Neural progenitor cell (in vitro differentiated cells): ENCODE results near the gene SIL1. TPM values are rescaled to one million over a fixed set of nuclear protein-coding genes. Genes with fewer than 3 reads are reported as not detected.

Experiments
- DNase-seq: peaks from one replicate; pipeline ENCODE4 v3.0.0-alpha.2; 2016; ENCODE audit warnings: low spot score
- H2AFZ ChIP-seq: fragments of 200-600 bp; sonication (generic); replicated peaks from 2 replicates; pipeline ENCODE4 v1.6.1; 2016; ENCODE audit warnings: antibody characterized with exemption
- H3F3A ChIP-seq: fragments of 200-600 bp; sonication (generic); 2 replicates; pipeline ENCODE4 v1.6.1; 2016; ENCODE audit warnings: antibody characterized with exemption, low read depth
- H3K27ac ChIP-seq: fragments of 200-600 bp; sonication (generic); 2 replicates; pipeline ENCODE4 v1.5.1; 2016; ENCODE audit warnings: mild to moderate bottlenecking
- H3K27me3 ChIP-seq: fragments of 200-600 bp; sonication (generic); 2 replicates; pipeline ENCODE4 v1.6.1; 2016; ENCODE audit warnings: mild to moderate bottlenecking, moderate library complexity
- H3K36me3 ChIP-seq: fragments of 200-600 bp; sonication (generic); 2 replicates; pipeline ENCODE4 v1.5.1; 2016
- H3K4me1 ChIP-seq: fragments of 200-600 bp; sonication (generic); 2 replicates; pipeline ENCODE4 v1.6.1; 2016; ENCODE audit warnings: mixed run types
- H3K4me2 ChIP-seq: fragments of 200-600 bp; sonication (generic); 2 replicates; pipeline ENCODE4 v1.6.1; 2016
- H3K4me3 ChIP-seq: fragments of 200-600 bp; sonication (generic); 2 replicates; pipeline ENCODE4 v1.5.1; 2016
- H3K79me2 ChIP-seq: fragments of 200-600 bp; sonication (generic); 2 replicates; pipeline ENCODE4 v1.6.1; 2016; ENCODE audit warnings: low read depth
- H3K9ac ChIP-seq: fragments of 200-600 bp; sonication (generic); 2 replicates; pipeline ENCODE4 v1.6.1; 2016
- H3K9me3 ChIP-seq: fragments of 200-600 bp; sonication (generic); 2 replicates; pipeline ENCODE4 v1.5.1; 2016; ENCODE audit warnings: low read depth
- H4K20me1 ChIP-seq: fragments of 200-600 bp; sonication (generic); 2 replicates; pipeline ENCODE4 v1.6.1; 2016; ENCODE audit warnings: low read depth
- H3K27ac Mint-ChIP-seq: 3 replicates; pipeline ENCODE4 v1.8.0; 2021; ENCODE audit warnings: mixed read lengths
- H3K27me3 Mint-ChIP-seq: 2 replicates; pipeline ENCODE4 v1.8.0; 2022; ENCODE audit warnings: low read depth, mild to moderate bottlenecking, inconsistent platforms, moderate library complexity, mixed read lengths; ENCODE audit not compliant: insufficient read depth
- H3K36me3 Mint-ChIP-seq: 3 replicates; pipeline ENCODE4 v1.8.0; 2021; ENCODE audit warnings: mixed read lengths
- H3K4me1 Mint-ChIP-seq: 3 replicates; pipeline ENCODE4 v1.8.0; 2021; ENCODE audit warnings: mixed read lengths
- H3K4me3 Mint-ChIP-seq: 3 replicates; pipeline ENCODE4 v1.8.0; 2021; ENCODE audit warnings: mild to moderate bottlenecking, moderate library complexity, mixed read lengths
- H3K9me3 Mint-ChIP-seq: 3 replicates; pipeline ENCODE4 v1.8.0; 2020; ENCODE audit warnings: mixed read lengths
- CTCF ChIP-seq: fragments of 200-600 bp; sonication (generic); IDR thresholded peaks from 2 replicates; pipeline ENCODE4 v1.5.1; 2017; ENCODE audit warnings: antibody characterized with exemption, mild to moderate bottlenecking
- EZH2 ChIP-seq: fragments of 200-600 bp; sonication (generic); IDR thresholded peaks from 2 replicates; pipeline ENCODE4 v1.6.1; 2017; ENCODE audit warnings: antibody characterized with exemption, mild to moderate bottlenecking, moderate library complexity
- EZH2phosphoT487 ChIP-seq: fragments of 200-600 bp; sonication (generic); IDR thresholded peaks from 2 replicates; pipeline ENCODE4 v1.6.1; 2017; ENCODE audit warnings: antibody characterized with exemption
- total RNA-seq: library from RNA; depleted of rRNA; stranded (reverse); fragments of >200 nt; gene quantifications from 2 replicates; pipeline ENCODE4 v1.2.3, GENCODE V29; 2015; ENCODE audit warnings: low replicate concordance

Gene SIL1
- total RNA-seq, 1 donor from 2014 or later = 5.5 TPM

- no peak overlapping the region for H3K27ac ChIP-seq
- no peaks in the 10 kb centered on the region for H3K27me3 ChIP-seq
- H3K4me3 ChIP-seq = no peak overlapping the region
- H3K36me3 Mint-ChIP-seq = no peaks in the 10 kb centered on the region
- no peak for DNase-seq
- H3K27me3 Mint-ChIP-seq = peaks cover 13% of the 10 kb centered on the region
- peaks cover 17% of the 10 kb centered on the region for H4K20me1 ChIP-seq
- H3K4me3 Mint-ChIP-seq = no peak overlapping the region
- H3K9me3 Mint-ChIP-seq = no peaks in the 10 kb centered on the region
- peaks cover 46% of the 10 kb centered on the region for H3K4me1 ChIP-seq
- H3F3A ChIP-seq = peaks cover 3% of the 10 kb centered on the region
- H3K27ac Mint-ChIP-seq = peak overlapping the region; percentile 60
- peaks cover 64% of the 10 kb centered on the region for H3K4me1 Mint-ChIP-seq
- peak overlapping the region; percentile 27 for H3K4me2 ChIP-seq
- no peaks in the 10 kb centered on the region for H3K36me3 ChIP-seq
- H3K9me3 ChIP-seq = no peaks in the 10 kb centered on the region
- no peak overlapping the region for H3K9ac ChIP-seq
- TF ChIP-seq EZH2 (no peak), EZH2phosphoT487 (no peak), CTCF (no peak)
- H3K79me2 ChIP-seq = no peaks in the 10 kb centered on the region
- H2AFZ ChIP-seq = no peak overlapping the region
These were observed 244.5 kb downstream of the SIL1 start for GRCh38 chr5:138953387-138954256.

GRCh38 chr5:138952962-138953361 lies 245.2 kb downstream of the SIL1 start:
- Histone ChIP-seq H3K27ac (no peak overlapping the region), H2AFZ (no peak overlapping the region), H3K4me1 (peaks cover 51% of the 10 kb centered on the region), H3F3A (peaks cover 3% of the 10 kb centered on the region), H3K36me3 (no peaks in the 10 kb centered on the region), H4K20me1 (peaks cover 17% of the 10 kb centered on the region), H3K27me3 (no peaks in the 10 kb centered on the region), H3K79me2 (no peaks in the 10 kb centered on the region), H3K4me3 (no peak overlapping the region), H3K9me3 (no peaks in the 10 kb centered on the region), H3K9ac (no peak overlapping the region), H3K4me2 (peak overlapping the region; percentile 27)
- Mint-ChIP-seq H3K4me1 (peaks cover 70% of the 10 kb centered on the region), H3K36me3 (no peaks in the 10 kb centered on the region), H3K4me3 (no peak overlapping the region), H3K27me3 (peaks cover 13% of the 10 kb centered on the region), H3K9me3 (no peaks in the 10 kb centered on the region), H3K27ac (no peak overlapping the region)
- no peak for DNase-seq
- TF ChIP-seq EZH2phosphoT487 (no peak), CTCF (no peak), EZH2 (no peak)

GRCh38 chr5:138951986-138952735 lies 246.0 kb downstream of the SIL1 start:
- no peak overlapping the region for H3K4me3 ChIP-seq
- H3K27me3 ChIP-seq = no peaks in the 10 kb centered on the region
- no peaks in the 10 kb centered on the region for H3K36me3 ChIP-seq
- H3K4me2 ChIP-seq = peak overlapping the region; percentile 27
- no peaks in the 10 kb centered on the region for H3K36me3 Mint-ChIP-seq
- H3K9me3 ChIP-seq = no peaks in the 10 kb centered on the region
- DNase-seq = no peak
- peaks cover 78% of the 10 kb centered on the region for H3K4me1 Mint-ChIP-seq
- H3K4me1 ChIP-seq = peaks cover 51% of the 10 kb centered on the region
- H3K9ac ChIP-seq = no peak overlapping the region
- no peak overlapping the region for H3K27ac ChIP-seq
- peaks cover 17% of the 10 kb centered on the region for H3K27me3 Mint-ChIP-seq
- H4K20me1 ChIP-seq = peaks cover 17% of the 10 kb centered on the region
- no peaks in the 10 kb centered on the region for H3K79me2 ChIP-seq
- no peak overlapping the region for H3K4me3 Mint-ChIP-seq
- H3F3A ChIP-seq = peaks cover 3% of the 10 kb centered on the region
- TF ChIP-seq CTCF = no peak
- TF ChIP-seq EZH2 = no peak
- no peak for TF ChIP-seq EZH2phosphoT487
- H3K27ac Mint-ChIP-seq = peak overlapping the region; percentile 17
- H2AFZ ChIP-seq = no peak overlapping the region
- H3K9me3 Mint-ChIP-seq = no peaks in the 10 kb centered on the region
